ENCODE data around the gene WBP11. TPM values are rescaled to one million over a fixed set of nuclear protein-coding genes. Genes with fewer than 3 reads are reported as not detected.

The WBP11 gene
- total RNA-seq, 1 experiment from 2014 or later = 111 TPM

DNA sequence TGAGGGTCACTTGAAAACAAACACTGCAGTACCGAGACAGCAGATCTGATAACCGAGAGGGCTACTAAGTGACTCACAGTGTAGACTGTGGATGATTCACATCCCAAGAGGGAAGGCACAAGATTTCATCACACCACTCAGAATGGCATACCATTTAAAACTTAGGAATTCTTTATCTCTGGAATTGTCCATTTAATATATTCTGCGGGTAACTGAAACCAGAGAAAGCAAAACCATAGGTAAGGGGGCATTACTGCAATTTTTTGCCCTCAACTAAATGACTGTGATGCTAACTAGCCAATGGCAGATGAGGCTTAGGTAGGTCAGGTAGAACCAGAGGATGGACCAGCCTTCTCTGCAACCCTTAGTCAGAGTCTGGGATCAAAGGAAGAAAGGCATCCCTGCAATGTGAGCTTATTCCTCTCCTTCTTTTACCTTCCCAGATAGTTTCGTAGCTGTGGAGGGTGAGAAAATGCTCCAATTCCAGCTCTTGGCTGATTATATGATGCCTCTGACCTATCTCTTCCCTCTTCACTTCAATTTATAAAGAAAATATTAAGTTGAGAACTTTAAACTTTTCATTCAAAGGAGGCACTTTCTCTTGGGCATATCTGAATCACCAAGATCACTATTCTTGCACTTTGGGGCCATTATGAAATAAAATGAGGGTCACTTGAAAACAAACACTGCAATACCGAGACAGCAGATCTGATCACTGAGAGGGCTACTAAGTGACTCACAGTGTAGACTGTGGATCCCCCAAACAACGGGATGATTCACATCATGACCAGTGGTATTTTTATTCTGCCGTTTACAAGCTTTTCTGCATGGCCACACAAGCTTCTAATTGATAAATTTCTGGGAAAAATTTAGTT is 33.3 kb upstream of the WBP11 start:
- DNase-seq (ENCODE audit: low spot score) (no peak), ATAC-seq (peak; percentile 30; the same call in 1 of the 2 replicates)
- CTCF ChIA-PET = interaction anchor here (0.6 to 0.7 kb wide), 2 partner anchors 33 to 66 kb away, joined by 3 read pairs; partner anchors contain the start of genes C12orf60 and WBP11
- Mint-ChIP-seq H3K27me3 (ENCODE audit: low read depth) (no peaks in the 10 kb centered on the region), H3K9me3 (peaks cover 11% of the 10 kb centered on the region), H3K36me3 (peaks cover 6% of the 10 kb centered on the region), H3K4me1 (peaks cover 5% of the 10 kb centered on the region), H3K27ac (no peak overlapping the region), H3K4me3 (no peak overlapping the region)
- no peak for TF ChIP-seq RORB (CRISPR knock-in tag; IDR thresholded peaks at IDR 0.05)
- TF ChIP-seq, protein P1, sequence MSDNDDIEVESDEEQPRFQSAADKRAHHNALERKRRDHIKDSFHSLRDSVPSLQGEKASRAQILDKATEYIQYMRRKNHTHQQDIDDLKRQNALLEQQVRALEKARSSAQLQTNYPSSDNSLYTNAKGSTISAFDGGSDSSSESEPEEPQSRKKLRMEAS (CRISPR knock-in tag; IDR thresholded peaks at IDR 0.05) = no peak
- TF ChIP-seq, protein P2, sequence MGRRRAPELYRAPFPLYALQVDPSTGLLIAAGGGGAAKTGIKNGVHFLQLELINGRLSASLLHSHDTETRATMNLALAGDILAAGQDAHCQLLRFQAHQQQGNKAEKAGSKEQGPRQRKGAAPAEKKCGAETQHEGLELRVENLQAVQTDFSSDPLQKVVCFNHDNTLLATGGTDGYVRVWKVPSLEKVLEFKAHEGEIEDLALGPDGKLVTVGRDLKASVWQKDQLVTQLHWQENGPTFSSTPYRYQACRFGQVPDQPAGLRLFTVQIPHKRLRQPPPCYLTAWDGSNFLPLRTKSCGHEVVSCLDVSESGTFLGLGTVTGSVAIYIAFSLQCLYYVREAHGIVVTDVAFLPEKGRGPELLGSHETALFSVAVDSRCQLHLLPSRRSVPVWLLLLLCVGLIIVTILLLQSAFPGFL (CRISPR knock-in tag; IDR thresholded peaks at IDR 0.05; ENCODE audit: borderline replicate concordance) = no peak
- TF ChIP-seq TEAD1 (CRISPR knock-in tag; IDR thresholded peaks at IDR 0.05) = no peak
- no peak for TF ChIP-seq ZNF671 (CRISPR knock-in tag; IDR thresholded peaks at IDR 0.05)
- POLR2A ChIA-PET = interaction anchor here (0.5 kb wide), 1 partner anchor 1049 kb away, joined by 3 read pairs; no protein-coding TSS in a partner anchor

DNA sequence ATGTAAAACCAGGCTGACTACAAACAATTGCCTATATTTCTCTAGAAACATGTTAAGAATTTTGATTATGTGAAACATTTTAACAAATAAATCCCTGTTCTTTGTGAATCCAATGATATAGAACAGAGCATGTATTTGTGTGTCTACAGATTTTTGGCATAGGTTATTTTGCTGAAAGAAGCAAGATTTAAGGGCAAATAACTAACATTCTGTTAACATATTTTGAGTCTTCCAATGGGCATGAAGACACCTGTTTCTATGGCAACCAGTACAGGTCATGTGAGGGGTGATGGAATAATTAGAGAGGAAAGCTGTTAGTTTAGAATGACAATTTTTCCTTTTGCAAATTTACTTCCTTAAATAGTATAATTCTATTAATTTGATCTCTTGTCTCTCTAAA is 31.2 kb upstream of the WBP11 start:
- peaks cover 6% of the 10 kb centered on the region for H3K36me3 Mint-ChIP-seq
- ChIA-PET CTCF (interaction anchor here (0.7 kb wide), 2 partner anchors 78 to 101 kb away, joined by 3 read pairs; no protein-coding TSS in a partner anchor), POLR2A (interaction anchor here (0.6 kb wide), 1 partner anchor 390 kb away, joined by 5 read pairs; no protein-coding TSS in a partner anchor)
- H3K27ac Mint-ChIP-seq = no peak overlapping the region
- peaks cover 5% of the 10 kb centered on the region for H3K9me3 Mint-ChIP-seq
- no peaks in the 10 kb centered on the region for H3K27me3 Mint-ChIP-seq (ENCODE audit: low read depth)
- no peak overlapping the region for H3K4me3 Mint-ChIP-seq
- H3K4me1 Mint-ChIP-seq = peaks cover 5% of the 10 kb centered on the region
- DNase-seq (ENCODE audit: low spot score) (no peak), ATAC-seq (no peak)
- TF ChIP-seq GTF2I (CRISPR knock-in tag; conservative IDR thresholded peaks at IDR 0.05) = no peak
- TF ChIP-seq, protein P3, sequence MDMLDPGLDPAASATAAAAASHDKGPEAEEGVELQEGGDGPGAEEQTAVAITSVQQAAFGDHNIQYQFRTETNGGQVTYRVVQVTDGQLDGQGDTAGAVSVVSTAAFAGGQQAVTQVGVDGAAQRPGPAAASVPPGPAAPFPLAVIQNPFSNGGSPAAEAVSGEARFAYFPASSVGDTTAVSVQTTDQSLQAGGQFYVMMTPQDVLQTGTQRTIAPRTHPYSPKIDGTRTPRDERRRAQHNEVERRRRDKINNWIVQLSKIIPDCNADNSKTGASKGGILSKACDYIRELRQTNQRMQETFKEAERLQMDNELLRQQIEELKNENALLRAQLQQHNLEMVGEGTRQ (CRISPR knock-in tag; IDR thresholded peaks at IDR 0.05) = no peak
- no peak for TF ChIP-seq GRHL2 (CRISPR knock-in tag; IDR thresholded peaks at IDR 0.05; ENCODE audit: insufficient replicate concordance, severe bottlenecking)
- TF ChIP-seq, protein P4, sequence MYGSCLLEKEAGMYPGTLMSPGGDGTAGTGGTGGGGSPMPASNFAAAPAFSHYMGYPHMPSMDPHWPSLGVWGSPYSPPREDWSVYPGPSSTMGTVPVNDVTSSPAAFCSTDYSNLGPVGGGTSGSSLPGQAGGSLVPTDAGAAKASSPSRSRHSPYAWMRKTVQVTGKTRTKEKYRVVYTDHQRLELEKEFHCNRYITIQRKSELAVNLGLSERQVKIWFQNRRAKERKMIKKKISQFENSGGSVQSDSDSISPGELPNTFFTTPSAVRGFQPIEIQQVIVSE (CRISPR knock-in tag; IDR thresholded peaks at IDR 0.05; ENCODE audit: borderline replicate concordance) = no peak
- no peak for TF ChIP-seq NFATC4 (CRISPR knock-in tag; IDR thresholded peaks at IDR 0.05)
- no peak for TF ChIP-seq ZNF232 (CRISPR knock-in tag; IDR thresholded peaks at IDR 0.05)
- no peak for TF ChIP-seq MYBL2 (CRISPR knock-in tag; IDR thresholded peaks at IDR 0.05)
- TF ChIP-seq, protein P5, sequence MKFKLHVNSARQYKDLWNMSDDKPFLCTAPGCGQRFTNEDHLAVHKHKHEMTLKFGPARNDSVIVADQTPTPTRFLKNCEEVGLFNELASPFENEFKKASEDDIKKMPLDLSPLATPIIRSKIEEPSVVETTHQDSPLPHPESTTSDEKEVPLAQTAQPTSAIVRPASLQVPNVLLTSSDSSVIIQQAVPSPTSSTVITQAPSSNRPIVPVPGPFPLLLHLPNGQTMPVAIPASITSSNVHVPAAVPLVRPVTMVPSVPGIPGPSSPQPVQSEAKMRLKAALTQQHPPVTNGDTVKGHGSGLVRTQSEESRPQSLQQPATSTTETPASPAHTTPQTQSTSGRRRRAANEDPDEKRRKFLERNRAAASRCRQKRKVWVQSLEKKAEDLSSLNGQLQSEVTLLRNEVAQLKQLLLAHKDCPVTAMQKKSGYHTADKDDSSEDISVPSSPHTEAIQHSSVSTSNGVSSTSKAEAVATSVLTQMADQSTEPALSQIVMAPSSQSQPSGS (CRISPR knock-in tag; IDR thresholded peaks at IDR 0.05; ENCODE audit: borderline replicate concordance, low read depth) = no peak
- TF ChIP-seq, protein P6, sequence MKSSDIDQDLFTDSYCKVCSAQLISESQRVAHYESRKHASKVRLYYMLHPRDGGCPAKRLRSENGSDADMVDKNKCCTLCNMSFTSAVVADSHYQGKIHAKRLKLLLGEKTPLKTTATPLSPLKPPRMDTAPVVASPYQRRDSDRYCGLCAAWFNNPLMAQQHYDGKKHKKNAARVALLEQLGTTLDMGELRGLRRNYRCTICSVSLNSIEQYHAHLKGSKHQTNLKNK (CRISPR knock-in tag; IDR thresholded peaks at IDR 0.05) = no peak
- TF ChIP-seq CREB1 (CRISPR knock-in tag; IDR thresholded peaks at IDR 0.05) = no peak
- TF ChIP-seq ZNF138 (CRISPR knock-in tag; conservative IDR thresholded peaks at IDR 0.05) = no peak
- TF ChIP-seq, protein P7, sequence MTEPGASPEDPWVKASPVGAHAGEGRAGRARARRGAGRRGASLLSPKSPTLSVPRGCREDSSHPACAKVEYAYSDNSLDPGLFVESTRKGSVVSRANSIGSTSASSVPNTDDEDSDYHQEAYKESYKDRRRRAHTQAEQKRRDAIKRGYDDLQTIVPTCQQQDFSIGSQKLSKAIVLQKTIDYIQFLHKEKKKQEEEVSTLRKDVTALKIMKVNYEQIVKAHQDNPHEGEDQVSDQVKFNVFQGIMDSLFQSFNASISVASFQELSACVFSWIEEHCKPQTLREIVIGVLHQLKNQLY (CRISPR knock-in tag; IDR thresholded peaks at IDR 0.05) = no peak
- TF ChIP-seq, protein P8, sequence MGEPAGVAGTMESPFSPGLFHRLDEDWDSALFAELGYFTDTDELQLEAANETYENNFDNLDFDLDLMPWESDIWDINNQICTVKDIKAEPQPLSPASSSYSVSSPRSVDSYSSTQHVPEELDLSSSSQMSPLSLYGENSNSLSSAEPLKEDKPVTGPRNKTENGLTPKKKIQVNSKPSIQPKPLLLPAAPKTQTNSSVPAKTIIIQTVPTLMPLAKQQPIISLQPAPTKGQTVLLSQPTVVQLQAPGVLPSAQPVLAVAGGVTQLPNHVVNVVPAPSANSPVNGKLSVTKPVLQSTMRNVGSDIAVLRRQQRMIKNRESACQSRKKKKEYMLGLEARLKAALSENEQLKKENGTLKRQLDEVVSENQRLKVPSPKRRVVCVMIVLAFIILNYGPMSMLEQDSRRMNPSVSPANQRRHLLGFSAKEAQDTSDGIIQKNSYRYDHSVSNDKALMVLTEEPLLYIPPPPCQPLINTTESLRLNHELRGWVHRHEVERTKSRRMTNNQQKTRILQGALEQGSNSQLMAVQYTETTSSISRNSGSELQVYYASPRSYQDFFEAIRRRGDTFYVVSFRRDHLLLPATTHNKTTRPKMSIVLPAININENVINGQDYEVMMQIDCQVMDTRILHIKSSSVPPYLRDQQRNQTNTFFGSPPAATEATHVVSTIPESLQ (CRISPR knock-in tag; IDR thresholded peaks at IDR 0.05) = no peak
